Measurements from ENCODE around the gene CASTOR1.

CASTOR1 gene

GRCh38 chr22:30250039-30250565, 39.2 kb downstream of the CASTOR1 start:
- H3K4me3 ChIP-seq (ENCODE audit: low read depth, low read length): no peak overlapping the region
- no peak for TF ChIP-seq CTCF (IDR thresholded peaks at IDR 0.05; ENCODE audit: control insufficient read depth, extremely low read depth, insufficient read depth)
- DNase-seq (ENCODE audit: low read depth): no peak

- DNase-seq (ENCODE audit: low read depth): no peak
- TF ChIP-seq CTCF (IDR thresholded peaks at IDR 0.05; ENCODE audit: control insufficient read depth, extremely low read depth, insufficient read depth): no peak
- no peak overlapping the region for H3K4me3 ChIP-seq (ENCODE audit: low read depth, low read length)
These were observed 40.0 kb downstream of the CASTOR1 start for GRCh38 chr22:30249049-30250038.

DNA sequence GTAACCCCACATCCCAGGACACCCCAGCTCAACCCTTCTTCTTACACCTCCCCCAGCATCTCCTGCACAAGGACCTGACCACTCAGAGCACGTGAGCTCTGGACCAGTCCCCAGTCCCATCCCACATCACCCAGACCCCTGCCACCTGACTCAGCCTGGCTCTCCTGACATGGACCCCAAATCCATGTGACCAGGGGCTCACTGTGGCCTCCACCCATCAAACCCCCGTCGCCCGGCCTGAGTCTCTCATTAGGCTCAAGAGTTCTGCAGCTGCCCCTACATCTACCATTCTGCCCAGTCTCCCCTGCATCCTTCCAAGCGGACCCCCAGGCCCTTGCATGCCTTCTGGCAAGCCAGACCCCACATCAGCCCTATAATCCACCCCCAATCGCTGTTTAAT, 40.8 kb downstream of the CASTOR1 start:
- TF ChIP-seq CTCF (IDR thresholded peaks at IDR 0.05; ENCODE audit: control insufficient read depth, extremely low read depth, insufficient read depth): no peak
- no peak overlapping the region for H3K4me3 ChIP-seq (ENCODE audit: low read depth, low read length)
- no peak for DNase-seq (ENCODE audit: low read depth)

DNA sequence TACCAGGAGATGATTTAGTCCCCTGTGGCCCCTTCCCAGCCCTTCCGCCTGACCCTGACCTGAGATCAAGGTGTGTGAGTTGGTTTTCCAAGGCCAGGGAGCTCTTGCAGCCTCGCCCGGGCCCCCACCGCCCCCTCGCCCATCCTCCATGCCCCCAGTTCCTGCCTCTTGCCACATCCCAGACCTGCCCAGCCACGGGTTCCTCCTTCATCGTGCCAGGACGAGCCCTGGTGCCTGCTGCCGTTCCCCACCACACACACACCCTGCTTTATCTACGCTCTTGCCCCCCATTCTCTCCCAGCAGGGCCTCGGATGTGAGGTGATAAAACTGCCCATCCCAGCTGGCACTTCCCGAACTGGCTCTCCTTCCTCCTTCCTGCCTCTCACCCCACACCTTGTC, 41.3 kb downstream of the CASTOR1 start:
- no peak overlapping the region for H3K4me3 ChIP-seq (ENCODE audit: low read depth, low read length)
- TF ChIP-seq CTCF (IDR thresholded peaks at IDR 0.05; ENCODE audit: control insufficient read depth, extremely low read depth, insufficient read depth): no peak
- no peak for DNase-seq (ENCODE audit: low read depth)

GRCh38 chr22:30247561-30247960, 41.7 kb downstream of the CASTOR1 start:
- no peak for DNase-seq (ENCODE audit: low read depth)
- H3K4me3 ChIP-seq (ENCODE audit: low read depth, low read length): no peak overlapping the region

GRCh38 chr22:30246814-30247376, 42.4 kb downstream of the CASTOR1 start:
- DNase-seq (ENCODE audit: low read depth): no peak

More at GRCh38 chr22:30247561-30247960, 41.7 kb downstream of the CASTOR1 start:
- TF ChIP-seq CTCF (IDR thresholded peaks at IDR 0.05; ENCODE audit: control insufficient read depth, extremely low read depth, insufficient read depth): no peak

More at GRCh38 chr22:30246814-30247376, 42.4 kb downstream of the CASTOR1 start:
- TF ChIP-seq CTCF (IDR thresholded peaks at IDR 0.05; ENCODE audit: control insufficient read depth, extremely low read depth, insufficient read depth): no peak
- H3K4me3 ChIP-seq (ENCODE audit: low read depth, low read length): peak overlapping the region; percentile 67

Data from LNCaP clone FGC (cell line).